Stimulated activated CD8-positive, alpha-beta memory T cell treated with anti-CD3 and anti-CD28 coated beads, Interleukin-12 subunit alpha, Interleukin-12 subunit beta, amount 100 ng/mL, for 24 hours (primary cell): ENCODE measurements around the gene HMOX1.
"Not testable (repeated sequence)": the region's sequence is repeated elsewhere in the genome, so short reads cannot be mapped to it uniquely, and the experiment has no call there.

ENCODE experiments used
- DNase-seq: peaks from one replicate; pipeline ENCODE4 v3.0.0-alpha.2; 2020; ENCODE audit errors: extremely low read depth

The HMOX1 gene

DNA sequence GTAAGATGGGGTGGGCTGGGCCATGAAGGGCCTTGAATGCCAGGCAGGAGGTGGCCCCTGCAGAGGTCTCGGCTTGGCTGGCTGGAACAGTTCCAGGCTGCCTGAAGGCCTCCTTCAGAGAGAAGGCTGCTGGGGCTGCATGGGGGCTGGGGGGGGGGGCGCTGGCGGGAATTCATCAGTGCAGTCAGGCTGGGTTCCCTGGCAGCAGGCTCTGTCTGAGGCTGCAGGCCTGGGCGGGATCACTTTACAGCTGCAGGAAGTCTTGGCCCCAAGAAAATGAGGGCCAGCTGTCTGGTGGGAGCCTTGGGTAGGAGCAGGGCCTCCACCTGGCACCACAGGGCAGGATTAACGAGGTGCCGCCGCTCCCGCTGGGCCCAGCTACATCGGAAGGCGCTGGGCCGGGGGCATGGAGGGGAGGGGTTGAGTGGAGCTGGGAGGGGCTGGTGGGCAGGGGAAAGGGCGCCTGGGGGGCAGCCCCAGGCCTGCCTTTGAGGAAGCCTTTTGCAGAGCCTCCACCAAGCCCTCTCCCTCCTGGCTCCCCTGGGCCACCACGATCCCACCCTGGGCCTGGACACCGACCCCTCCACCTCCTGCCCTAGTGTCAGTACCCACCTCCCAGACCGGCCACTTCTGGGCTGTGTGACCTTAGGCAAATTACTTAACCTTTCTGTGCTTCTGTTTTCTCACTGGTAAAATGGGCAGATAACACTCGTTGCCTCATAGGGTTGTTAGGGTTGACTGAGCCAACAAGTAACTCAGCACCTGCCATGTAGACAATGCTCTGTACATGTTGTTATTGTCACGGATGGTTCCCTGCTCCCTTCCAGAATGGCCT lies 31.0 kb upstream of the HMOX1 start:
- DNase-seq, result no peak

DNA sequence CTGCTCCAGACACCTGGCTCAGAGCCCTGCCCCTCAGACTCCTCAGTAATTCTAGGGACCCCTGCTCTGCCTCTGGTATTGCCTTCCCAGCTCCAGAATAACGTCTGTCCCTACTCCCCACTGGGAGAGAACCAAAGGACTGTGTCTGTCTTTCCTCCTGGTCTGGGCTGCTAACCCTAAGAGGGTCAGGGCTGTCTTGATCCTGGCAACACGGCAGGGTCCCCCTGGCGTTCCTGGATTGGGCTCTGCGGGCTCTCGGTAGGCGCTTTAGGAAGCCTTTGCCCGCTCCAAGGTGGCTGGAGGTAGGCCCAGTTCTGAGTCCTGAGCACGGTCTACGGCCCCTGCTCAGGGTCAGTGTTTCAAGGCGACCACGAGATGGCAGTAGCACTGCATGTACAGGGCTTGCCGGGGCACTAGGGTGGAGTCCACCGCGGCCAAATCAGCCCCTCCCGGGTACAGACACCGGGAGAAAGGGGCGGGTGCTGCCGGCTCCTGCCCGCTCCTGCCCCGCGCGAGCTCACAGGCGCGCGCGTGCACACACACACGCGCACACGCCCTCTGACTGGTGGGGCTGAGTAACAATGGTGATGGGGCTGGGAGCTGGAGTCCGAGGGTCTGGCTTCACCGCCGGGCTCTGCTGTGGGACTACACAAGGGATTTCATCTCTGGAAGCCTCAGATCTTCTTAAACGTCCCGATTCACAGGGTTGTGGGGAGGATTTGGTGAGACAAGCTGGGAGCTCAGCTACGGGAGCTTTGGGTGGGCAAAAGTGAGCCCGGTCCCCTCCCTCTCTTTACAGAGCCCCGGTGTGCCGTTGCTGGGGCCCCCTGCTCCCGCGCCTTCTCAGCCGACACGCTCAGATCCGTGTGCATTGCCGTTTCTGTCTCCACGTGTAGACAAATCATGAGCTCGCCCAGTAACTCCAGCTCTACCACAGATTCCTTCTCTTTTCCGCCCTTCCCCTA lies 30.1 kb upstream of the HMOX1 start:
- peak; percentile 63 for DNase-seq

DNA sequence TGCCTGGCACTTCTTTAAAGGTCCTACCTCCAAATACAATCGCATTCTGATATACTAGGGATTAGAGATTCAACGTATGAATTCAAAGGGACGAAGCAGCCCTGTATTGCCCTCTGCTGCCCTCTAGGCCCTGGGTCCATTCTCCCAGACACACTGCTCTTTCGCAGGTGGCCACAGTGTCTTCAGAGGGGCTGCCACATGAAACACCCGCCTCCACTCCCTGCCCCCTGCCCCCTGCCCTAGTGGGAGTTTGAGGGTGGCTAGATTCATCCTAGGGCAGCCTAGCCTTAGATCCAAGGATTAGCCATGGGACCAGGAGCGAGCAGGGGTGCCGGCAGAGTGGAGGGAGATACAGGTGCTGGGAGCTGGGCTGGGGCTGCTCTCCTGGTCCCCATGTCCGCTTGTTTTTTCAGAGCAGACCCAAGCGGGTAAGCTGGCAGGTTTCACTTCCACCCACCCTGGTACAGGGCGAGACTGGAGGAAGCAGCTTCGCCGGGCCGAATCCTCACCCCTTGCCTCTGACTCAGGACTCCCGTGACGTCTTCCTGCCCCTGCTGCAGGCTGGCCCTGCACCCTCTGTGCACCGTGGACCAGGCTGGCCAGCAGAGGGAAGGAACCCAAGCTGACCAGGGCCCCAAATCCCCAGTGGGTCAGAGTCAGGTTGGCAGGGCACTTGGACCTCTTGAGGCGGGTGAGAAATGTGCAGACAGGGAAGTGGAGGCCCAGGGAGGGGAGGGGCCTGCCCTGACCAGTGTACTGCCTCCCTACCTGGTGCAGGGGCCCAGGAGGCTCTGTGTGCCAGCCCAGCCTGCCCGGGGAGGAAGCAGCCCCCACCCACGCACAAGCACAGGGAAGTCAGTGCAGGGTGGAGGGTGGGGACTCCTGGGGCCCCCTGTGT lies 28.4 kb upstream of the HMOX1 start:
- DNase-seq, result no peak

DNA sequence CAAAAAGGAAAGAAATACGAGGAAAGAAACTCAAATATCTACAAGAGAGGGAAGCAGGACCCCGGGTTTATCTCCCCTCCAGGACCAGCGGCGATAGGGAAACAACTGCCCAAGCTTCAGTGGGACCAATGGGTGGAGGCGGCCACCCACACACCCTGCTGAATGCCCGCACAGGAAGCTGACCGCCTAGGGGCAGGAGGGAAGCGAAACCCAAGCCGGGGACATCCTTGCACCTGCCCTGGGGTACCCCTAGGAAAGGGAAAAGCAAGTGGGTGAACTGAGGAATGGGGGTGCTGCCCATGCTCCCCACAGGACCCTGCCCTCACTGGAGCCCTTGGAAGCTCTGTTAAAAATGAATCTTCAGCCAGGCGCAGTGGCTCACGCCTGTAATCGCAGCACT lies 27.6 kb upstream of the HMOX1 start:
- DNase-seq, result no peak

DNA sequence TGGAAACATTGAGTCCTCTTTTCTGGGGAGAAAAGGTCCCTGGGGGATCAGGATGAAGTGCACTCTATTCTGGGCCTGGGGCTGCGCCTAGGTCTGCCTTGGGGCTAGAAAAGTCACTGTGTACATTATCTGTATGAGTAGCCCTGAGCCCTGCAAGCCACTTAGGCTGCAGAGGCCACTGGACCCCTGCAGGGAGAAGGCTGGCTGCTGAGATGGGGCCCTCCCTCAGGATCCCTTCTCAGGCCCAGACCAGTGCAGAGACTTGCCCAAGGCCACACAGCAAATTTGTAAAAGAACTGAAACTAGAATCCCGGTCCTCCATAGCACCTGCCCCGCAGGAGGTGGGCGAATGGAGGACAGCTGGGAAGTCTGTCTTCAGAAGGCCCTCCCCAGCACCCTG lies 26.8 kb upstream of the HMOX1 start:
- DNase-seq, result no peak

DNA sequence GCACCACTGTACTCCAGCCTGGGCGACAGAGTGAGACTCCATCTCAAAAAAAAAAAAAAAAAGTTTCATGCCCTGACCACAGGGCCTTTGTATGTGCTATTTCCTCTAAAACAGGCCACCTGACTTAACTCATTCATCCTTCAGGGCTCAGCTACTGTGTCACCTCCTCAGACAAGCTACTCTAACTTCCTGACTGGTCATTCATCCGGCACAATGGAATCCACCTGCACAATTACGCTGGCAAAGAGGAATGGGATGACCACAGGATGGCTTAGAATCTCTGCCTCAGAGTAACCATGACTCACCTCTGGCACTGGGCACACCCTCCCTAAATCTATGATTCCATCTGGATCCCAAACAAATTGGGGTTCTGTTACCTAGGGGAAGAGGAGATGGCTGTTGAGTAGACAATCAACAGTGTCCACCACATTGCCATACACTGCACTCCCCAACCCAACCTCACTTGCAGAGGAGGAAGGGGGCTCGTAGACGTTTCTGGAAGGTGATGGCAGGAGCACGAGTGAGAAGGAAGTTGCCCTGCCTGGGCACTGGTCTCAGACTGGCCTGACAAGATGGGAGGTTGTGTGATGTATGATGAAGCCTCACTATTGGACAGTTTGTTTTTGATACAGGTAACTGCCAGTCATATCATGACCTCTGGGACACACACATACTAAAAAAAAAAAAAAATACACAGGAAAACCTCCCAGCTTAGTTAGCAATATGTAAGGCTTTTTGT lies 22.8 kb upstream of the HMOX1 start:
- DNase-seq, result no peak

DNA sequence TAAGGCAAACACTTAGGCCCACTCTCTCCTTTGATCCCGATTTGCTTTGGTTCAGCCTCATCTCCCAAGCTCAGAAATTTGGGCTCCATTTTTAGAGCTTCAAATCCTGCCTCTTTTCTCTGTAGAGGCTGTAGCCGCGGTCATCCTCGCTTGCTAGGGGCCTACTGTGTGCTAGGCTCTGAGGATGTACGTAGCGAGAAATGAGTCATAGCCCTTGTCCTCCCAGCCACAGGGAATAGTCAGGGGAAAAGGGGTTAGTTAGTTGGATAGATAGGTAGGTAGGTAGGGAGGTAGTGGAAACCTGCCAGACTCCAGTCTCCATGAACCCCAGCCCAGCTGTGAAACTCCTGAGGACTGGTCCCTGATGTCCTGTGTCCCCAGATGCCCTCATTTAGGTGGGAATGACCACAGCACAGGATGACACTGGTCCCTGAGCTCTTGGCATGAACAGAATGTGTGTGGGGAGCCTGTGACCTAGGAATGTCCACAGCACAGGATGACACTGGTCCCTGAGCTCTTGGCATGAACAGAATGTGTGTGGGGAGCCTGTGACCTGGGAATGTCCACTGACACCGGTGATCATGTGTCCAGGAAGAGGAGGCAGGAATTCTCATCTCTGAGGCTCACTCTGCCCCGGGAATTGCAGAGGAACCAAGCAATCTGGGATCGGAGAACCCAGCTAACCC lies 21.4 kb upstream of the HMOX1 start:
- DNase-seq, result no peak

DNA sequence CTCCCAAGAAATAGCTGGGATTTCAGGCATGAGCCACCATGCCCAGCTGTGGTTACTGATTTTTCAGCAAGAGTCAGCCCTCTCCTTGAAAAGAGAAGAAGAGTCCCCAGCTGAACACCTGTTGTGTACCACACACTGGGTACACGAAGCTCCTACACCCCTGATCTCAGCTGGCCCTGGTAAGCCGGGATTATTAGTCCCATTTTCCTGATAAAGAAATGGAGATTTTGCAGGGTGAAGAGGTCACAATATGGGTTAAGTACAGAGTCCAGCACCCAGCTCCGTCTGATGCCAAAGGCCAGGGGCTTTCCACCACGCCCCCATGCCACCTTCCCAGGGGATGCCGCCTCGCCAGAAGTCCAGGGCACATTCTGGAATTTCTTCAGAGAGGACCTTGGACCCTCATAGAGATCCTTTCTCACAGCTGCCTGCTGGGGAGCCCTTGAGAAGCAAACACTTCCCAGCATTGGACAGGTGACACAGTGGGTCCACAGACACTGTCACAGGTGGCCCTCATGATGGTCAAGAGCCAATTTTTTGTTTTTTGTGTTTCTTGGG lies 19.8 kb upstream of the HMOX1 start:
- DNase-seq, result no peak

DNA sequence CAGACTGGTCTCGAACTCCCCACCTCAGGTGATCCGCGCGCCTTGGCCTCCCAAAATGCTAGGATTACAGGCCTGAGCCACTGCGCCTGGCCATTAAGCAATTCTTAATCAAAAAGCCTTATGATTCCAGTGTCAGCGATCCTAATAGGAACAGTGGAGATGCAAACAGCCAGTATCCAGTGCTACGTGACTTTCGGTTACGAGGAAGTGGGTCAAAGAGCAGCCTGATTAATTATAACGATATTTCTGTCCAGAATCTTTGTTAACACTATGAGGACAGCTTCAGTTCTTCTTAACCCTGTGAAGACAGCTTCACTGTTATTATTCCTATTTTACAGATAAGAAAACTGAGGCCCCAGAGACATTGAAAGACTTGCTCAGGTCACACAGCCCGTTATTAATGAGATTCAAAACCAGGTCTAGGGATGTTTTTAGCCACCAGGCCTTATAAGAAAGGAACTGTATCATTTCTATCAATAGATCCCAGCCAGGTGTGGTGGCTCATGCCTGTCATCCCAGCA lies 17.3 kb upstream of the HMOX1 start:
- DNase-seq, result no peak

DNA sequence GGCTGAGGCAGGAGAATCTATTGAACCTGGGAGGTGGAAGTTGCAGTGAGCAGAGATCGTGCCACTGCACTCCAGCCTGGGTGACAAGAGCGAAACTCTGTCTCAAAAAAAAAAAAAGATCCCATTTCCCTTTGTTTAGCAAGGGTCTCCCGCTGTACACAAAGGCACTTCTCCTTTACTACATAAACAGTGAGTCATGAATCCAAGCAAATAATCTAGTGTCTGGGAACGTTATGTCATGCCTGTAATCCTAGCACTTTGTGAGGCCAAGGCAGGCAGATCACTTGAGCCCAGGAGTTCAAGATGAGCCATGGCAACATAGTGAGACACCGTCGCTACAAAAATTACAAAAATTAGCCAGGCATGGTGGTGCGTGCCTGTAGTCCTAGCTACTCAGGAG lies 16.7 kb upstream of the HMOX1 start:
- DNase-seq, result not testable (repeated sequence)

DNA sequence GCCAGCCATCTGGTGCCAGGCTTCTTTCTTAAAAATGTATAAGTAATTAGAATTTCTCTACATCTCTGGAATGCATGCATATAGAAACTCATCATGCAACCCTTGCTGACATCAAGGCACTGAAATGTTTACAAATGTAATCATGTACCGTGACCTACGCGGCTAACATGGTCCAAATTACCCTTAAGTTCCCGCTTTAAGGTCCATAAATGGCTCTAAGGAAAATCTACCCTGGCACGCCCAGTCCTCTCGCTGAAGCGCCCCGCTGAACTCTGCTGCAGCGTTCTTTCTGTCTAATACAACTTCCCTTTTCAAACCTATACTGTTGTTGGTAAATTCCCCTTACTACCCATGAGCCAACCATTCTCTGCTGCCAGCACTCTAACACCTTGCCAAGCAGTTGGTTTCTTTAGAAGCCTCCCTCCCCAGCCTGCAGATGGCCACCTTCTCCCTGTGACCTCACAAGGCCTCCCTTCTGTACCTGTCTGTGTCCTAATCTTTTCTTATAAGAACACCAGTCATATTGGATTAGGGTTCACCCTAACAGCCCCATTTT lies 13.5 kb upstream of the HMOX1 start:
- DNase-seq, result no peak

DNA sequence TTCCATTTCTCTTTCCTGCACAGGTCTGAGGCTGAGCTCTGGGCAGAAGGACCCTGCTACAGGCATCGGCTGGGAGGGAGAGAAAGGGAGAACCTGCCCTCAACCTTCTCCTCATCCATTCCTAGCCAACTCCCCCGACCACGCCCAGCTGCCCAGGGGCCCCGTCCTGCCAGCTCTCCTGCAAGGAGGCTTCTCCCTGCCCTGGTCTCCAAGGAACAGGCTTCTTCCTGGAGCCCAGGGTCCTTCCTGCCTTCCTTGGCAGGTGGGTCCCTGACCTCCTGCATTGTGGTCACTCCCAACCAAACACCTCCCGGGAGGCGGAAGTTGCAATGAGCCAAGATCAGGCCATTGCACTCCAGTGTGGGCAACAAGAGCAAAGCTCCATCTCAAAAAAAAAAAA lies 12.5 kb upstream of the HMOX1 start:
- DNase-seq, result no peak

DNA sequence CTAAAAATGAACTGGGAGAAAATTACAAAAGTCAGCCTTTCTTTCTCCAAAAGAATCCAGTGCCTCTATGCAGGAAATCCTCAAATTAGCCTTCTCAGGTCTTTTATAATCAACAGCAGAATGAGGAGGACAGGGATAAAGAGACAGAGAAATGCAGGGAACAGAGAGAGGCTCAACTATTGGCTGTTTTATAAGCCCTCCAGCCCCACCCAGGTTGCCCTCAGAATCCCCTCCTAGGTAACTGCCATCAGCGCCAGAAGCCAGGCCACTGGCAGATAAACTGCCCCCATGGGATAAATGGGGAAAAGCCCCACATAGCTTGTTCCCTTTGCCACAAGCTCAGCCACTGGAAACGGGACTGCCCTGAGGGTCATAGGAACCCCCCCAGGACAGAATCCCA lies 10.9 kb upstream of the HMOX1 start:
- DNase-seq, result no peak

DNA sequence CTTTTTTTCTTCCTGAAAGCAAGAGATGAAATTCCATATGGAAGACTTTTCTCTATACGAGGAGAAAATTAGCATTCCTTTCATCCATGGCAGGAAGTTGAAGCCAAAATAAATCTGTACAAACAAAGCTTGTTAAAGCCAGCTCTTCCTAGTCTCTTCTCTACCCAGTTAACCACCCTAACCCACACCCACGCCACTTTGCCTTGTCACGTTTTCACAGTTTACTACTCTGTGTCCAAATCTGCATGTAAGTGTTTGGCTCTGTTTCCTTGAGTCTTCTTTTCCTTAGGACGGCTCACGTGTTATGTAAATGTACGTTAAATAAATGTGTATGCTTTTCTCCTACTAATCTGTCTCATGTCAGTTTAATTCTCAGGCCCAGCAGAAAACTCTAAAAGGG lies 7.1 kb upstream of the HMOX1 start:
- DNase-seq, result no peak

DNA sequence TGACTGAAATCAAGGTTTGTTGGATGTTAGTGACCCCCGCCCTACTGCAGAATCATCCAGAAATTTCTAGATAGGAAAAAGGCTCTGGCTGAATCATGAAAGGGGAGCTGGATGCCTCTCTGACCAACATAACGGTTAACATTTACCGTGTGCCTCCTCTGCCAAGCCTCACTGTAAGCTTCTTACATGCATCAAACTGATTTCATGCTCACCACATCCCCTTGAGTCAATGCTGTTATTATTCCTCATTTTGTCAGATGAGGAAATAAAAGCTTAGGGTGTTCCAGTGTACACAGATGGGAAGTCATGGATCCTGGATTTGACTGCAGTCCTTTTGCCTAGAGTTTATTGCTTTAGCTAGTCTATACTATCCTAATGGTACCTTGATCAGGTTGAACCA lies 5.9 kb upstream of the HMOX1 start:
- DNase-seq, result no peak

DNA sequence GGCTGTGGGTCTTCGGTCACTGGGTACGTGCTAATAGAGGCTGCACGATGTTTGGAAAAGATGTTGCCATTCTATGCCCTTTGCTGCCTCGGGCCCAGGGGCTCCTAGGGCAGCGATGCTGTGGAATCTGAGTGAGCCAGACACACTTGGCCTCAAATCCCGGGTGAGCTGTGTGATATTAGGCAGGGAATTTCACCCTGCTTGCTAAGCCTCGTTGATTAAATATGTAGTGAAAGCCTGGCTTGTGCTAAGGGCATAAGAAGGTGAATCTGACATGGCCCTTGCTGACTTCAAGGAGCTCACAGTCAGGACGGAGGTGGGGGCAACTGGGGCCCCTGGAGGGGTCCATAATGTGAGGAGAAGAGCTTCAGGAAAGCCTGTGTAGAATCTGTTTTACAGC lies 5.4 kb upstream of the HMOX1 start:
- DNase-seq, result no peak

DNA sequence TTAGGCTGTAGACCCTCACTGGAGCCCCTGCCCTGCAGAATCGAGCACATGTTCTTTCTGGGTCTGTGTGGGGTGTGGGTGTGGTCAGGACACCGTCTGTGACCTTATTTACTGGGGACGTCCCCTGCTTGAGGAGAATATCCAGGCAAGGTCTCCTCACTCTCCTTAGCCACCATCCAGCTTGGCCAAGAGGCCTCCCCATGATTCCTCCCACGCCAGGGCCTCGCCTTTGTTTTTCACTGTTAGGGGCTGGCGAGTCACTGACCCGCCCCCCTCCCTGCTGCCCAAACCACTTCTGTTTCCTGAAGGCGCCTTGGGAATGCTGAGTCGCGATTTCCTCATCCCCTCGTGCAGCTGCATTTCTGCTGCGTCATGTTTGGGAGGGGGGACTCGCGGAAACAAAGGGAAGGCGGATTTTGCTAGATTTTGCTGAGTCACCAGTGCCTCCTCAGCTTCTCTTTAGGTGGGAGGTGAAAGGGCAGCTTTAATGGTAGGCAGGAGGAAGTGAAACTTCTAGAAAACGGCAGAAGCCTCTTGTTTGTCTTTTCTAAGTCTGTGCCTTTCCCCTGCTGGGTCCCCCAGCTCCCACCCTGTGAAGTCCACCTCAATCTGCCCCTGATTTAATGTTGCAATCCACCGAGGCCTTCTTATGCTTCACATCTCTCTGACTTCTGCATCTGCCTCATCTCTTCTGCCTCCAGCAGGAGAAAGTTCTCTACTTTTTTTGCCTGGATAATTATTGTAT lies 4.0 kb upstream of the HMOX1 start:
- no peak for DNase-seq

DNA sequence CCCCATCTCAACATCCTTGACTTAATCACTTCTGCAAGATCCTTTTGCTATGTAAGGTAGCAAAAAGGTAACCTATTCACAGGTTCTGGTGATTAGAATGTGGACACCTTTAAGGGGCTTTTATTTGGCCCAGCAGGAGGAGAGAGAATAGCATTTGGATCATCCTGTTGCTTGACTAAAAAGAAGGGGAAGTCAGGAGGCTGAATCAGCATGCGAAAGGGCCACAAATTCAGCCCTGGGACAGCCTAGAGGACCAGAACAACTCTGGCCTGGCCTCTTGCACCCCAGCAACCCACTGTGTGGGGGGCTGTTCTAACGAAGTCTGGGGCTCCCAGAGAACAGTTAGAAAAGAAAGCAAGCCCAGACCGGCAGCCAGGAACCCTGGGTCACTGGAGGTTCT lies 3.2 kb upstream of the HMOX1 start:
- DNase-seq, result no peak

DNA sequence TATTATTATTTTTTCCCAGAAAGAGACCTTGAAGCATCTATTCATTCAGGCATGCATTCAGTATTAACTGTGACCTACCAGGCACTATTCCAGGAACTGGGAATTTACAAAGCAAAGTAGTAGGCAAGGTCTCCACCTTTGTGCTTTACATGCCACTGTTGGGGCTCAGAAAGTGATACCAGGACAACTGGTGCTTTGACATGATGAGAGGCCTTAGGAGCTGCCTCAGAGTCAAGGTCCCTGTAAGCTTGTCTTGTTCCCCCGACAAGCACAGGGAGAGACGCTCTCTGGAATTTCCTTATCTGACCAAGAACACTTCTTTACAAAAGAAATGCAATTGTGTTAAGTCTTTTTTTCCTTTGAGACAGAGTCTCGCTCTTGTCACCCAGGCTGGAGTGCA lies 2.3 kb upstream of the HMOX1 start:
- no peak for DNase-seq
